Thyroid gland (tissue), 4 donors: ENCODE data around the gene OR52E8.

Source experiments
- CTCF ChIP-seq, 6 experiments: fragments of 200-600 bp in 3 of 6; fragments of 450-650 bp in 3 of 6; sonication (generic) in 3 of 6; IDR thresholded peaks; one replicate each; pipeline ENCODE4 v1.5.1; 2016 to 2019; ENCODE audit warnings: antibody characterized with exemption in 6 of 6, mild to moderate bottlenecking in 2 of 6, inconsistent platforms in 1 of 6, moderate library complexity in 1 of 6
- POLR2A ChIP-seq, 2 donors: fragments of 450-650 bp; IDR thresholded peaks; one replicate each; pipeline ENCODE4 v1.6.1; 2017; ENCODE audit warnings: antibody characterized with exemption in 2 of 2, mild to moderate bottlenecking in 2 of 2, moderate library complexity in 1 of 2

GRCh38 chr11:5899534-5899933 lies 42.0 kb upstream of the OR52E8 start:
- TF ChIP-seq CTCF (IDR thresholded peaks at IDR 0.05) (no peak), POLR2A (IDR thresholded peaks at IDR 0.05) (no peak)
